T47D (cell line): ENCODE measurements around the gene ZBTB7C.
A peak's percentile ranks its signal among the peaks of the same experiment; 100 is the strongest.

Experiments used
- DNase-seq, 2 experiments: peaks; one replicate each; pipeline versions ENCODE4 v3.0.0 to v3.0.0-alpha.2; 2011 to 2012; ENCODE audit warnings: low read depth in 1 of 2, low spot score in 1 of 2
- JUND ChIP-seq: IDR thresholded peaks from 2 replicates; pipeline ENCODE4 v1.6.1; 2012; ENCODE audit warnings: low read depth
- in situ Hi-C: cut with HindIII; loops from 2 replicates; pipeline ENCODE4 v1.10.0; 2016; ENCODE audit warnings: low sequenced_read_pairs, low pct_unique_long_range_greater_than_20kb

The ZBTB7C gene

GRCh38 chr18:48410095-48410920 lies 1.1 kb upstream of the ZBTB7C start:
- DNase-seq, result peak; percentile 66 to 87
- no peak for TF ChIP-seq JUND
- in situ Hi-C loops, result no loop called here

- in situ Hi-C loops, result no loop called here
- DNase-seq, result peak in 1 of 2 experiments; percentile 16
- no peak for TF ChIP-seq JUND
These were observed 460 bp upstream of the ZBTB7C start for GRCh38 chr18:48409591-48410094.

DNA sequence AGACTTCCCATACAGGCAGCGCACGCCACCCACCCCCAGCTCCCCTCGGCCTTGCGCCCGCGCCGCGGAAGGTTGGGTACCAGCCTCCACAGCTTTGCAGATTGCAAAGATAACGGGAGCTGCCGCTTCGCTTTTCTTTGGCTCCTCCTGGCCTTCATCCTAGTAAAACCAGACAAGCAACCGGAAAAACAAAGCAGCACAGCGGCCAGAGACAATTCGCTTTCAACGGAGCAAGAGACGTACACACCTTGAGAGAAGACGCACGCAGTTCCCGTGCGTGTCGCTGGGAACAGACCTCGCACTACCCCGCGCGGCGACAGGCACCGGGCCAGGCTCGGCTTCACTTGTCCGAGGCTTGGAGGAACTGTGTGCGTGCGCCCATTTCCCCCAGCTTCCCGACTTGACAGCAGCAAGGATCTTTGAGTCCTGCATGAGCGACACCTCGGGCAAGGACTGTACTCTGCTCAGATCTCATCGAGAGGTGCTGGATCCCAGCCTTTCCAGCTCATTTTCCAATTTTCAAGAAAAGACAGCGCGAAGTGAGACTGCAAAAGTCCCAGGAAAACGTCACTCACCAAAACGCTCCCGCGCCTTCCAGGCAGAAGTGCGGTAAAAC lies 964 bp downstream of the ZBTB7C start:
- TF ChIP-seq JUND, result no peak
- in situ Hi-C loops, result no loop called here
- DNase-seq, result peak in 1 of 2 experiments; percentile 47

- in situ Hi-C loops, result no loop called here
- TF ChIP-seq JUND, result no peak
- DNase-seq, result no peak
These were observed 1.8 kb downstream of the ZBTB7C start for GRCh38 chr18:48407358-48407757.

DNA sequence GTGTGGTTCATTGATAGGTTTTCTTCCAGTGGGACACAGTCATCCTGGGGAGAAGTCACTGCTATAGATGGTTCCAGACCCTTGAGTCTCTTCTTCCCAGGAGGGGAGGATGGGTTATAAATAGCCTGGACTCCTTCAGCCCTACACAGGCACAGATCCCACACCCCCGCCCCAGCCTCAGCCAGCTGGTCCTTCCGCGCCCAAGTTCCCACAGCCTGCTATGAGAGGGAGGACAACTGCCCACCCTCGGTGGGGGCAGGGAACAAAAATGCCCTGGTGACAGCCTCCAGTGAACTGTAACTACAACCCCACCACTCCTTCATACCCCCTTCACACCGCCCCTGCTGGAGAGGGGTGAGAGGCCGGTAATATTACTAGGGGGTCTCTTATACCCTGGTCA lies 3.2 kb downstream of the ZBTB7C start:
- TF ChIP-seq JUND, result no peak
- in situ Hi-C loops, result no loop called here

DNA sequence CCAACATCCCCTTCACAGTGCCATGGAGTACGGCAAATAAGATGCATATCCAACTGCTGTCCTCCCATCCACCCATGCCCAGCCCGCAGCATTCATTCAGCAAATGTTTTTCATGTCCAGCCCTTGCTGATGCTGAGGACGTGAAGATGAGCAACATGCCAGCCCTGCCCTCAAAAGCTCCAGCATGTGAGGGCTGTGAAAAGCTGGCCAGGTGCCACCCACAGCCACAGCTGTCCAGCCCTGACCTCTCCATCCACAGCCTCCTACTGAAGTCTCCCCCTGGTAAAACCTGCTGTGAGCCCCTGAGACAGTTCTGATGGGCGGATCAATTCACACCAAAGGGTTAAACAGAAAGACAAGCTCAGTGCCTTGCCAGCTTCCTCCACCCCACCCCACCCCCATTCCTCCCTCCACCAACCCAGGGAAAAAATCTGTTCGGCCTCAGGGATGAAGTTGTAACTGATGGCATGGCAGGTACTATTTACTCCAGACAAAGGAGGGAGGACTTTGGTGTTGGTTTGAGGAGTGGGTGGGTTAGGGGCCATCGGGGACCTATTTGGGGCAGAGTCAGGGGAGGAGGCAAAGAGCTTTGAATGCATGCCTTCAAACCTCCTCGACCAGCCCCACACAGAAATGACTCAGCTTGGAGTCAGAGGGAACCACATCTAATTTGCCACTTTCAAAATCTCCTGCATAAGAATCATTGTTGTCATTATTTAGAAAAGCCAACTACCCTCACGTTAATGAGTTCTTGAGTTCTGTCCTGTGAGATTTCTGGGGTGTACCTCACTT lies 4.3 kb downstream of the ZBTB7C start:
- TF ChIP-seq JUND, result no peak
- in situ Hi-C loops, result no loop called here
- no peak for DNase-seq

More for the DNA sequence above, 3.2 kb downstream of the ZBTB7C start:
- DNase-seq, result no peak

DNA sequence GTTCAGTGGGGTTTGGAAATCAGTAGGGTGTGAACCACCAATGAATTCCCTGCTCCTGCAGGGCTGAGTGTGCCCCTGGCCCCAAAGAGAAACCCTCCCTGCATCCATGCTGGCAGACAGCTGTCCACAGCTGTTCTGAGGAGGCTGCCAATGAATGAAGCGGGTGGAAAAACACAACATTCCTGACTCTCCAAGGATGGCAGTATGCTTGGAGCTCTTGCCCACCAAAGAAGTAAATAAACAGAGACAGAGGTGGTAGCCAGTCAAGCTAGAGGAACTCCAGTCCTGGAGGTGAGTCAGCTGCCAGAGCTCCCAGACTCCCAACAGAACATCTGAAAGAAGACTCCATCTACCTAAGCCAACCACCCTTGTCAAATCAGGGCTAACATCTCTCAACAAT lies 6.2 kb downstream of the ZBTB7C start:
- no peak for DNase-seq
- in situ Hi-C loops, result no loop called here
- no peak for TF ChIP-seq JUND

- in situ Hi-C loops, result no loop called here
These were observed 9.7 kb downstream of the ZBTB7C start for GRCh38 chr18:48399303-48400075.

GRCh38 chr18:48398074-48398473 lies 11.1 kb downstream of the ZBTB7C start:
- in situ Hi-C loops, result no loop called here
- TF ChIP-seq JUND, result no peak
- no peak for DNase-seq

More at GRCh38 chr18:48399303-48400075, 9.7 kb downstream of the ZBTB7C start:
- TF ChIP-seq JUND, result no peak
- no peak for DNase-seq

GRCh38 chr18:48397021-48397420 lies 12.2 kb downstream of the ZBTB7C start:
- in situ Hi-C loops, result no loop called here
- no peak for DNase-seq
- TF ChIP-seq JUND, result no peak

DNA sequence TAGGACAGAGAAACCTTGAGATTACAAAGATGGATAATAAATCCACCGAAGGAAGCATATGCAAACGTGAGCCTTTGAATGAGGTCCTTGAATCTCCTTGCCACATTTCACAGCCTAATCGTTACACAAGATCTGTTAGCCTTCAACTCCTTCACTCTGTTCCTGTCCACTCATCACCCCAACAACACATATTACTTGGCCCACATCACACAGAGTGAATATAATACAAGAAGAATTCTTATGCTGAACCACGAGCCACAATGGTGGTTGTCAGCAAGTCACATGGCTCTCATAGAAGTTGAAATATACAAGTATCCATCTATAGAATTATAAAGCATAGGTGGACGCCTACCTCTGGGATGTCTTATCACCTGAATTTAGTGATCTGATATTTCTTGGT lies 12.6 kb downstream of the ZBTB7C start:
- TF ChIP-seq JUND, result no peak
- DNase-seq, result no peak
- in situ Hi-C loops, result no loop called here

DNA sequence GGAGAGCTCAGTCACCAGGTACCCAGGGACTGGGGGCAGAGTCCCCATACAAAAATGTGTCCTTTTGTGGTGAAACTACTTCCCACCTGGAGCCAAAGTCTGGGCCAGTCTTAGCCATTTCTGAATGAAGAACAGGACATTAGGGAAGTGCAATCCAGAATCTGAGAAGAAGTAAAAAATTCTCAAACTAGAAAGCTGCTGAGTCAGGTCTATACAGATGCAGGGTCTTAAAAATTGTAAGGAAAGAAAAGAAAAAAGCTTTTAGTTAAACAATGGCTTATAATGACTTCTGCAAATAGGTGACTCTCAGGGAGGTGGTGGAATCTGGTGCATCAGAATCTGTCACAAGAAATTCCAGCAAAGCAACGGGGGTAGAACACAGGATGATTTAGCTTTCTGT lies 13.5 kb downstream of the ZBTB7C start:
- in situ Hi-C loops, result no loop called here
- no peak for TF ChIP-seq JUND
- DNase-seq, result no peak

DNA sequence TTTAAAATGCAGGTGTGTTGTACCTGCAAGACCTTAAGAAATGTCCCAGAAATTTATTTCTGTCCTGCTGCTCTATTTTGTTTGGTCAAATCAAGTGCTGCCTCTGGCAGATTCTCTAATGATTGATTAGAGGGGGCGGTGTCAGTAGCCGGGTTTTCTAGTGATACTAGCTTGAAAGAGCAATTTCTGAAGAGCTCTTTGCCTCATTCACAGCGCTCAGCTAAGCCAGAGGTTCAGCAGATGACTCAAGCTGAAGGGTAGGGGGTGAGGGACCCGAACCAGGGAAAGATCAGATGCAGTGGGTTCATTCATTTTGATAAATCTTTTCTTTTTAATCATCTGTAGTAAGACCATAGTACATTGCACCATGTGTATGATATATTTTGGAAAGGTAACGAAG lies 15.0 kb downstream of the ZBTB7C start:
- in situ Hi-C loops, result no loop called here

More for the DNA sequence above, 15.0 kb downstream of the ZBTB7C start:
- TF ChIP-seq JUND, result no peak
- DNase-seq, result no peak
